ENCODE measurements around the gene ADAMTSL2.

Gene ADAMTSL2

DNA sequence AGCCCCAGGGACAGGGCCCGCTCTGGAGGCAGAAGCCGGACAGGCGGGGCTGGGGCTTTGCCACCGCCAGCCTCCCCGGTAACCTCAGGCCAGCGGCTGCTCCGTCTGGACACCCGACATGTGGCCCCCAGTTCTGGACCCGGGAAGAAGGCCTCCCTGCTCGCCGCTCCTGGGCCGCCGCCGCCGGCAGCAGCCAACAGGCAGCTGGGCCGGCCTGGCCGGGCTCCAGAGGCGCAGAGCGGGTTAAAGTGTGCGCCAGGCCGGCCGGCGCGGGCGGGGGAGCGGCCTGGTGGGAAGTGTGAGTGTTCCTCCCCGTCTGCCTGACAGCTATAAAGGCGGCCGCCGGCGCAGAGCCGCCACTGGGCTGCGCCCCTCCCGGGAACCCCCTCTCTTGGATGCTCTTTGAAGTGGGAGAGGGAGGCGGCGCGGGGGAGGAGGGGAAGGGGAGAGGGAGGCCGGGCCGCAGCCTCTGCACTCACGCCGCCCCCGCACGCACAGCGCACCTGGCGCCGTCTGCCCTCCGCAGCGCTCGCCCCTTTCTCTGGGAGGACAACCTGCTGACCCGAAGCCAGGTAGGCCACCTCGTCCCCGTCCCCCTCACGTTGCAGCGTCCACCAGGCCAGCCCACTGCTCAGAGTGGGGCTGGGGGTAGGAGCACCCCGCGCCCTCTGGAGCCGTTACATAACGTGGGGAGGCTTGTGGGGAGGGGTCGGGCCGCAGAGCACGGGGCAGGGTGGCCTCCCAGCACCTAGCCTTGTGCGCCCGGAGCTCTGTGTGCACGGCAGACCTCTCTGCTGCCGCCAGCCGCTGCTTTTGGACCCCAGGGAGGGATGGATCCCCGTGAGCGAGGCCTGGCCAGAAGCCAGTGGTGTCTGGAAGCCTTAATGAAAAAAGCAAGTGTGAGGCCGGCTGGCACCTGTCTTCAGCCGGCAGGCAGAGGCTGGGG lies at the start of gene ADAMTSL2:
ADAMTSL2 (plus strand) TSS at position 359 of the 946 bp plus-strand sequence. CDS start 2,009 bp downstream, outside the sequence.
- no peak for DNase-seq

DNA sequence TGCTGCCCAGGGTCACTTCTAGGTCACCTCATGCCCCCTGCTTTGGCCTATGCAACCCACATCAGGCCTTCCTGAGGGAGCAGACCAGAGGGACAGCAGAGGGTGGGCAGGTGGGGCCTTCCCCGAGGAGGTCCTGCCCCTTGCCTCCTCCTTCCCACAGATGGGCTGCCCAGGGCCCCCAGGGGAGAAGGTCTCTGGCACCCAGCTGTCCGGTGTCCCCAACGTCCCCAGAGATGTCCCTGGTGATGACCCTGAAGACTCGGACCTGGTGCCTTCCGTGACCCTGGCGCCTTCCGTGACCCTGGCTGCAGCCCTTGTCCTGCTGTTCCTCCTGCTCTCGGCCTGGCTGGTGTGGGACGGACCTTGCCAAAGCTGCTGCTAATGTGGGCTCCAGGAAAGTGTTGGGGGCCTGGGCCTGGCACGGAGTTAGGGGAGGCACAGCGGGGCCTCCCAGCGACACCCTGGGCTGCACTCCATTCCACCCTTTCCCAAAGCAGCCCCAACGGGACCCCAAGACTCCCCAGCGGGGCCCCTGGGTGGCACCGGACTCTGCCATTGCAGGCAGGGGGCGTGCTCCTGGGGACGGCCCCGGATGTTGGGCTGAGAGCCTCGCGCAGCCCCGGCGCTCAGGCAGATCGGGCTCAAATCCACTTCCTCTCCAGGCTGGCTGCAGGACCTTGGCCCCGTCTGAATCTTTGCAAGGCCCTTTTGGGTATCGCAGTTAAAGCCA lies 48.8 kb upstream of the ADAMTSL2 start:
- DNase-seq = no peak

DNA sequence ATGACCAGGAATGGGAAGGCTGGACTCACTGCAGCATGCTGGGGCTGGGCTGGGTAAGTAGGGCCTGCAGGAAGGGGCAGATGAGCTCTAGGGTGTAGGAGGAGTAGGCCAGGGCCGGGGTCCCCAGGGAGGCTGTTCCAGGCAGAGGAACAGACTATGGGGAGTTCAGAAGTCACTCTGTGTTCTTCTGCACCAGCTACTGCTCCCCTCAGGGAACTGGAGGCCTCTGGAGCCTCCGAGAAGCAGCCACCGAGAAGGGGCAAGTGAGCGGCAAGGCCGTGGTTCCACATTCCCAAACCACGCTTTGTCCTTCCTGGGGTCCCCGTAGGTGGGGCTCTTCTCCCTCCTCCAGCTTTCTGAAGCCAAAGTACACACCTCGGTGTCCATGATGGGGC lies 47.2 kb upstream of the ADAMTSL2 start:
- DNase-seq = no peak

DNA sequence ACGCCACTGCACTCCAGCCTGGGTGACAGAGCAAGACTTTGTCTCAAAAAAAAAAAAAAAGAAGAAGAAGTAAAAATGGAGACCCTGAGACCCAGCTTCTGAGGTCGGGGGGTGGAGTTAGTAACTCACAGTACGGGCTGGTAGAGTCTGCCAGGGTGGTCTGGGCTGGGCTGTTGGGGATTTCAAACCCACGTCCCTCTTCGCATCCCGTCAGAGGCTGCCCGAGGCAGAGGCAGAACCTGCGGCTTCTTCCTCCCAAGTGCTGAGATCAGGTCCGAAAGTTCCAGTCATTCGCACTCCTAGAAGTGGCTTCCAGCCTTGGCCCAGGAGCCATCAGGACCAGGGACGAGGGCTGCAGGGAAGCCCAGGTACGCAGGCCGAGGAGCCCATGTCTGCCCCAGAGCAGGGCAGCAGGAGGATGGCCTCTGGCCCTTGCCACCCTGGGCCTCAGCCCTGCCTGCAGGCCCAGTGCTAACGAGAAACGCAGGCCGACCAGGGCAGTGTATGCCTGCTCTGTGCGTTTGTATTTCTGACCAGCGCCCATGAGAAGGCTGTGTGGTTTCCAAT lies 45.7 kb upstream of the ADAMTSL2 start:
- no peak for DNase-seq

DNA sequence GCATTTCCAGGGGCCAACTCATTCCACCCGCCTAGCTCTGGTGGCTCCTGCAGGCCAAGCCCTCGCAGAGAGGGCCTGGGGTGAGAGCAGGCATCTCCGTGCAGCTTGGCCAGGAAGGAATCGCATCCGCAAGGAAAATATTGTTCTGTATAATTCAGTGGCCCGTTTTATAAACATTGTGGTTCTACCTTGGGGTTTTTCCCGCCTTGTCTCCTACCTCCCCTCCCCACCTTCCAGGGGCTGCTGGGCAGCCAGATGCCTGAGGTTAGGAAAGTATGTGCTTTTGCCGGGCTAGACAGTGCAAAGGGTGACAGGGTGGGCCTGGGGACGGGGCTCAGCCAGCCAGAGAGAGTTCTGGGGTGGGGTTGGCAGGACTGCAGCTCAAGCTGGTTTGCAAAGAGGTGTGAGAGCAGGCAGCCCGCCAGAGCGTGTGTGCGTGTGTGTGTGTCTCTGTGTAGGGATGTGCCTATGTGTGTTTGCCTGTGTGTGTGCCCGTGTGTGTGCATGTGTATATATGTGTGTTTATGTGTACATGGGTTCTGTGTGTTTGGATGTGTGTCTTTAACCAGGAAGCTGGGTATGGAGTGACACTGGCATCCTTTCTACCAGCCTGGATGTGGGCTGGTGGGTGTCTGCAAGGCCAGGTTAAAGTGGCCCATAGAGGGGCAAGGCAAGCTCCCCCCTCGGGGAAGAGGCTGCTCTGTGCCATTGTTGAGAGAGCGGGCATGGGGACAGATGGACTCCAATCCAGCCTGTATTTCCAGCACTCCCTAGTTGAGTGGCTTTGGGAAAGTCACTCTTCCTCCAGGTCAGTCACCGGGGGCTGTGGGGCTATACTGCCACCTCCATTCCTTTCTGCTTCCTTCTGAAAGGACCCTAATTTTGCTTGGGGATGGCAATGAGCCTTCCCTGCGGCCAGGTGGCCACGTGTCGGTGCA lies 45.0 kb upstream of the ADAMTSL2 start:
- no peak for DNase-seq

DNA sequence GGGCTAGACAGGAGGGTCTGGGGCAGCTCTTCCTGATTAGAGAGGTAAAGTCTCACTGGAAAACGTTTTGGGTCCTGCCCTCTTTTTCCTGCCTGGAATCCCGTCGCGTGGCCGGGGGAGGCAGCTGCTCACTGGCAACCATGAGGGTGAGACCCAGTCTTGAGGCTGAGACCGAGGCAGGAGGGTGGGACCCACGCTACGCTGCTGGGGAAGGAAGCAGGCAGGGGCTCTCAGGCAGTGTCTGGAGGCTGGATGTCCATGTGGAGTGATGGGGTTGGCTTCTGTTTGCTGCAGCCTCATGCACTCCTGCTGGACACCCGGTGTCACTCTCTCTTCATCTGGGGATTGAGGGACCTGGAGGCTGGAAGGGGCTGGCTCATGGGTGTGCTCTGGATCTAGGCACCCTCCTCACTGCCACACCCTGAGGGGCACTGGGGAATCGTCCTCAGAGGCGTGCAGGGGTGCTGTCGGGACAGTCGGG lies 44.3 kb upstream of the ADAMTSL2 start:
- no peak for DNase-seq

DNA sequence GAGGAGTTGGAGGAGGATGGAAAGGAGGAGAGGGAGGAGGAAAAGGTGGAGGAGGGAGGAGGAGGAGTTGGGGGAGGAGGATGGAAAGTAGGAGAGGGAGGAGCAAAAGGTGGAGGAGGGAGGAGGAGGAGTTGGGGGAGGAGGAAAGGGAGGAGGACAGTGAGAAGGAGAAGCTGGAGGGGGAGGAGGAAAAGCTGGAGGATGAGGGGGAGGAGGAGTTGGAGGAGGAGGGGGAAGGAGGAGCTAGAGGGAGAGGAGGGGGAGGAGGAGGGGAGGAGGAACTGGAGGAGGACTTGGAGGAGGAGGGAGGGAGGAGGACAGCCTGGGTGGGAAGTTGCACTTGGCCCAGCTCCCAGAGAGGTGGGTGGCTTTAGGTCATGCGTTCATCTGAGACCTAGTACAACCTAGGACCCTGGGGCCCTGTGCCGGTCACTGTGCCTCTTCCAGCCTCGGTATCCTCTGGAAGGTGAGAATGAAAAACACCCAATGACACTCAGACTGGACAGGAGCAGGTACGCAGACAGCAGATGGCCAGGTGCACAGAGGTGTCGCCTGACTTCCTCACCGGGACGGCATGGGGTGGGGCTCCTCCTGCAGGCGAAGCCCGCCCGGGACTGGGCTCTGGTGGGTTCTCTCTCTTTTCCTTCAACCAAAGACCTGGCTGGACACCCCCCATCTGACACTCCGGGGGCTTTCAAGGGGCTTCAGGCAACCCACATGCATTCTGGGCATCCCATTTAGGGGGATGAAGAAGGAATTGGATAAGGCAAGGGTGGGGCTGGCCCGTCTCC lies 43.4 kb upstream of the ADAMTSL2 start:
- no peak for DNase-seq

DNA sequence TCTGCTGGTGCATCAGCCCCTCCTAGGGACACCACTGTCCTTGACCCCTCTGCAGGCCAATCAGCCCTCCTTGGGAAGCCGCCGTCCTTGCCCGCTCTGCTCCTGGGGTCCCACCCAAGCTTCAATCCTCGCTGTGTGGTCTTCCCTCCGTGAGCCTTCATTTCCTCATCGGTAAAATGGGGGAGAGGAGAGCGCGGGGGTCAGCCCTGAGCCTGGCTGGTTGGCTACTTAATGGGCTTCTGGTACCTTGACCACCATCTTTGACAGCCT lies 42.9 kb upstream of the ADAMTSL2 start:
- no peak for DNase-seq

DNA sequence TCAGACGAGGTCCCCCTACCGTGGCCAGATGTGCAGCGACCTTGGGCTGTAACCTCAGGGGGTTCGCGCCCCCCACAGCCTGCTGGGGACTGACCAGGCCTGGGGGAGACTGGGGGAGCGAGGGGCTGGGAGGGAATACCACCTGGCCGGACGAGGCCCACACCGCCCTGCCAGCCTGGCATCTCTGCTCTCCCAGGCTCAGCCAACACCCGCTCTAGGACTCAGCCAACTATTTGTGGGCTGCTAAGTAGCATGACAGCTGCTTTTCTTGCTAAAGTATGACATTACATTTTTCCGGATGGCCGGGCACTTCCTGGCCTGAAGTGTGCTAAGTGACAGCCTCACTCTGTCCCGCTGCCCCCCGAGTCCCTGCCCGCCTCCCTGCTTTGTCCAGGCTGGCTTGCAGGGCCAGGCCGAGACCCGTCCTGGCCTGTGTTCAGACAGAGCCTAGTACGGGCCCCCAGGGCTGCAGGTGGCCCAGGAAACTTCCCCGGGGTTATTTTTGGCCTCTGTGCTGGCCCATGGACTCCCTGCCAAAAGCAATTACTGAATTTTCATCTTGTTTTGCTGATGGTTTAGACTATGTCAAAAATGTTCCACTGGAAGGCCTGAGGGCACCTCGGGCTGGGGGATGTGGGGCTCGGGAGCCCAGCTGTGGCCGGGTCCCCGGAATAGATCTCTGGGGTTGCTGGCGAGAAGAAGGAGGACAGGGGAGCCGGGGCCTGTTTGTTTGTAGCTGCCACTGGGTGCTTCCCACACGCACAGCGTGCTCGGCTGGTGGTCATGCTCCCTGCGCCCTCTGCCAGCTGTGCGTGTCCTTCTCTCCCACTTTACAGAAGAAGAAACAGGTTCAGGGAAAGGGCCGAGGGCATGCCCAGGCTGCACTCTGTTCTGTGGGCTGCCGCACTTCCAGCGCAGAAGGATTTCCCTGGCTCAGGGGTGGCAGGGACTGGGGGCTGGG lies 42.2 kb upstream of the ADAMTSL2 start:
- DNase-seq = no peak

DNA sequence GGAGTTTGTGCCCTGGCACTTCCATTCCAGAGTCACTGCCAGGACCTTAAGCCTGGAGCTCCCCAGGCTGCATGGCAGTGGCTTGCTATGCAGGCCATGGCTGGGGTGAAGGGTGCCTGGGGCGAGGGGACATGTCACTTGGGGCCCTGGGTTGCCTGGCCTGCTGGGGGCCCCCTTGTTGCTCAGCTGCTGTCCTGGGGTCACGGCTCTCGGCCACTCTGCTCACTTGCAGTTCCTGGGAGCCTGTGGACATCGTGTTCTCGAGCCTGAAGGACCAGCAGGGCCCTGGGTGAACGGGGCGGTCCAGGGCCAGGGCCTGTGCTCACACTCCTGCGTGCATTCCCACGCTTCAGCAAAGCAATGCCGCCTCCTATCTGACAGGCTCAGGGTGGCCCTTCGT lies 41.1 kb upstream of the ADAMTSL2 start:
- no peak for DNase-seq

DNA sequence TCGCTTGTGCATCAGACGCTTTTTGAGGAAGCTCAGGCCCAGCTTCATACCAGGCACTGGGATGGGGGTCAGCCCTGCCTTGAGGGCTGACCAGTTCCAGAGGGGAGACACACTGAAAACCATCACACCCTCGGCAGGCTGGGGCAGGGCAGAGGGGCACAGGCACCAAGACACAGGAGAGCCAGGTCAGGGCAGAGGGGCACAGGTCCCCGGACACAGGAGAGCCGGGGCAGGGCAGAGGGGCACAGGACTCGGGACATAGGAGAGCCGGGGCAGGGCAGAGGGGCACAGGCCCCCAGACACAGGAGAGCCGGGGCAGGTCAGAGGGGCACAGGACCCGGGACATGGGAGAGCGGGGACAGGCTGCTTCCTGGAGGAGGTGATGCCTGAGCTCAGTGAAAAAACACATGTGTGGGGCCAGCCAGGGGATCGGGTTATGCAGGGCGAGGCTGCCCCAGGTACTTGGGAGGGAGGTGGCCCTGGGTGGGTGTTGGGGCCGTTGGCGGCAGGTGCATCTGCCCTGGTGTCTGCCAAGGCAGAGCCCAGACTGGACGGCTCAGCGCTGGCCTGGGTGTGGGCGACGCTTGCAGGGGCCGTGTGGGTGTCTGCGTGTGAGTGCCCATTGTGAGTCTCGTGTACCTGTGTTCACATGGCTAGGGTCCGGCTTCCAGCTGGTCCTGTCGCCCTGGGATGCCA lies 40.5 kb upstream of the ADAMTSL2 start:
- DNase-seq = no peak

DNA sequence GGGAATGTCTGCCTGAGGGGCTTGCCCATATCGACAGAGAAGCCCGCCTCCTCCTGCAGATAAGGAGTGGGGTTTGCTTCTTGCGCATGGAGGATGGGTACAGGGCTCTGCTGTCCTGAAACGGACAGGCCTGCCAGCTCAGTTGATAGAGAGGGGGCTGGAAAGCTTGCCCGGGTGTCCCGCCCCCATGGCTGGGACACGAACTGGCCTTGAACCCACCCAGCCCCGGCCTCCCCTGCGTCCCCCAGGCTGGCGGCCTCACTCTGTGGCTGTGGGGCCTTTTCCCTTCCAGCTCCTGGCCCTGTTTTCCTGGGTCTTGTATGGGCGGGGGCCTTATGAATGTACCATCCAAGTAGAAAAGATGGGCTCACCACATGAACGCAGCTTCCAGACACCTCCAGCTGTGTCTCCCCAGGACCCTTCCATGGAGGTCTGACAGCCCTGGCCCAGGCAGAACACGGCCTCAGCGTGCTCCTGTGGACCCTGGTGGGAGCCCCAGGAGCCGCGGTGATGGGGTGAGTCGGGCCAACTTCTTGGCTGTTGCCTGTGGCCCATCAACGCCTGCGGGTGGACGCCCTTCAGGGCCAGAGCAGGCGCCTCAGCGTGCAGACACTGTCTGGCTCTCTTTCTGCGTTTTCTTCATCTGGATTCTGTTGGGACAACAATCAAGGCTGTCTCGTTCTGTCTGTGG lies 39.7 kb upstream of the ADAMTSL2 start:
- DNase-seq = no peak

DNA sequence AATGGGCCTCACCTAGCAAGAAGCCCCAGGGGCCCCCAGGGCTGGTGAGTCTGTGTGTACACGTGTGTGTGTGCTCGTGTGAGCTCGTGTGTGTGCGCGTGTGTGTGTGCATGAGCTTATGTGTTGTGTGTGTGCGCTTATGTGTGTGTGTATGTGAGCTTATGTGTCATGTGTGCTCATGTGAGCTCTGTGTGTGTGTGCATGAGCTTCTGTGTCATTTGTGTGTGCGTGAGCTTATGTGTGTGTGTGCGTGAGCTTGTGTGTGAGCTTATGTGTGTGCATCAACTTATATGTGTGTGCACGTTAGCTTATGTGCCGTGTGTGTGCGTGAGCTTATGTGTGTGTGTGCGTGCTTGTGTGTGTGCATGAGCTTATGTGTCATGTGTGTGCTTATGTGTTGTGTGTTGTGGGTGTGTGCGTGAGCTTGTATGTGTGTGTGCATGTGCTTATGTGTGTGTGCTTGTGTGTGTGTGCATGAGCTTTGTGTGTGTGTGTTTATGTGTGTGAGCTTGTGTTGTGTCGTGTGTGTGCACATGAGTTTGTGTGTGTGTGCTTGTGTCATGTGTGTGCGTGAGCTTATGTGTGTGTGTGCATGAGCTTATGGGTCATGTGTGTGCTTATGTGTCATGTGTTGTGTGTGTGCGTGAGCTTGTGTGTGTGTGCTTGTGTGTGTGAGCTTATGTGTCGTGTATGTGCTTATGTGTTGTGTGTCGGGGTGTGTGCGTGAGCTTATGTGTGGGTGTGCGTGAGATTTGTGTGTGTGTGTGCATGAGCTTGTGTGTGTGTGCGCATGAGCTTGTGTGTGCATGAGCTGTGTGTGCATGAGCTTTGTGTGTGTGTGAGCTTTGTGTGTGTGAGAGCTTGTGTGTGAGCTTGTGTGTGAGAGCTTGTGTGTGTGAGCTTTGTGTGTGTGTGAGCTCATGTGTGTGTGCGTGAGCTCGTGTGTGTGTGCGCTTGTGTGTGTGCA lies 38.9 kb upstream of the ADAMTSL2 start:
- no peak for DNase-seq

DNA sequence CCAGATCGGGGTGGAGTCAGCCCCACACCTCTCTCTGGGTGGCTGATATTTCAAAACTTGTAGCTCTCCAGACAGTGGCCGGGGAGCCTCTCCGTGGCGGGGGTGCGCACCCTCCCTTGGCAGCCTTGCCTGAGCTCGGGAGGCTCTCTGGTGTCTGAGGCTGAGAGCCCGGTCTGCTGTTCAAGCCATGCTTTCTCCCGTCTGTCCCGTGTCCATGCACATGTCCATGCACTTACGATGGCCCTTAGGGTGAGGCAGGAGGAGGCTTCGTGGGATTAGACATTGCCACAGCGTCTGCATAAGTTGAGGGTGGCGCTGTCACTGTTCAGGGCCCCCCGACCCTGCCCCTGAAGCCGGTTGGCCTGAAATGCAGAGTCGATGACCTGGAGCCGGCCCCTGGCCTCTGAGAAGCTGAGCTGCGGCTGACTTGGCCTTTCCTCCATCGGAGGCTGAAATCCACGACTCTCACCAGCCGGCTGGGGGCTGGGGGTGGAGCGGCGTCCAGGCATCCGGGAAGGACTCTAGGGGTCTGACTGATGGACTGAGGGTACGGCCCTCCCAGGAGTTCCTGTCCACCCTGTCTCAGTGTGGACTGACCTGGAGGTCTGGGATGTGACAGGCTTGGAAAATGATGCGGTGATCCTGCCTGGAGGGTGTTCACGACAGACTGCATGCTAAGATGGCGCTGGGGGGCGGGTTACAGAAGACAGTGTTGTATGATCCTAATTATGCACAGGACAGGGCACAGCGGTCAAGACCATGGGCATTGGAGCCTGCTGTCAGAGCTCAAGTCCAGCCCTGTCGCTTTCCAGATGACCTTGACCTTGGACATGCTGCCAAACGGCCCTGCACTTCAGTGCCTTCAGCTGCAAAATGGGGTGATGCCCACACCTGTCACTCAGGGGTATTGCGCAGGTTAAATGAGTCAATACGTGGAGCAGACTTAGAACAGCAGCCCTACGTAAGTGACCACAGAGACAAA lies 37.4 kb upstream of the ADAMTSL2 start:
- no peak for DNase-seq

DNA sequence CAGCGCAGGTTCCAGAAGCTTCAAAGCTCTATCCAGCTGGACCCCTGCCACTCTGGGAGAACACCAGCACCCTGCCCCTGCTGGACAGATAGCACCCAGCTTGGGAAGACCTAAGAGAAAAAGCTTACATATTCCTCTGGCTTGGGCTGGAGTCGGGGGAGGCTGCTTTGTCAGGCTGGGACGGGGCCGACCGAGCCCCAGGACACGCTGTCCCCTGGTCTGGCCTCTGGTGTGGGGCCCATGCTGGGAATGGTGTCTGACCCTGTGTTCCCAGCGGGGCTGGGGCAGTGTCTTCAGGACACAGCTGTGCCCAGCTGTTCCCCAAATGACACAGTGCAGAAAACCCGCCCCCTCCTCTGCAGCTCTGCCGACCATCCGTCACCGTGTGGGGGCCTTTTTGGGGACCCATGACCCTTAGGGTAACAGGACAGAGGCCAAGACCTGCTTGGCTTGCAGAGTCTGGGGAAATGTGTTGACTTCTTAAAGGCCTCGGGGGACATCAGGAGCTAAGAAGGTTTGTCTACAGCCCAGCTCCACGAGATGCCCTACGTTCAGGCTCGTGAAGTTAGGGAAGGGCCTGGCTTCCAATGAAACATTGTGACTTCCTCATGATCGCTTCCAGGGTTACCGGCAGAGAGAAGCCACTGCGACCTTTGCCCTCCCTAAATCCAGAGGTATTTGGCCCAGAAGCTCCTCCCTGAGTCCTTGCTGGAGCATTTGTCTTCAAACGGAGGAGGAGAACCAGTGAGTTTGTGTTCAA lies 35.2 kb upstream of the ADAMTSL2 start:
- no peak for DNase-seq

DNA sequence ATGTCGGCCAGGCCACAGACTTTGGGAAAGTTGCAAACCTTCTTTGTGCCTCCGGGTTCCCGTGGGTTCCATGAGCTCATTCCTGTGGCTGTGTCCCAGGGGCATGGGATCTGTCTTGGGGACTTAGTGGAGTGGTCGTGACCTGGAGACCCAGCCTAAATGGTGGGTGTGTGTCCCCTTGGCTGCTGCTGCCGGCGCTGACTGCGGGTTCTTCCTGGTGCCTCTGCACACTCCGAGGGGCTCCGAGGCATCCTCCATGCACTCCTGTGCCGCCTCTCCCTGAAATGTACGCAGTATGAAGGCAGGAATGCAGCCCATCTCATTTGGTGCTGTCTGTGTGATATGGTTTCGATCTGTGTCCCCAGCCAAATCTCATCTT lies 34.6 kb upstream of the ADAMTSL2 start:
- DNase-seq = no peak

All from stimulated activated naive CD4-positive, alpha-beta T cell treated with Interleukin-2 at 50 U/mL for 16 hours (primary cell).